ENCODE data around the gene BRINP3.

- TF ChIP-seq POLR2A (IDR thresholded peaks at IDR 0.05; ENCODE audit: low read depth) (no peak), CTCF (IDR thresholded peaks at IDR 0.05) (no peak), EP300 (IDR thresholded peaks at IDR 0.05) (no peak), POLR2AphosphoS5 (IDR thresholded peaks at IDR 0.05) (no peak)
Observed at GRCh38 chr1:190403402-190403801, 74.3 kb downstream of the BRINP3 start.

All from esophagus muscularis mucosa (tissue), 4 donors.